ENCODE measurements around the gene JAM3.

JAM3 gene

GRCh38 chr11:134149371-134149770 is 80.5 kb downstream of the JAM3 start:
- H3K4me3 ChIP-seq (ENCODE audit: low read depth, low read length), result no peak overlapping the region
- TF ChIP-seq CTCF (IDR thresholded peaks at IDR 0.05; ENCODE audit: low read depth, low read length), result no peak
- in situ Hi-C loops (cut with HindIII; ENCODE audit: low sequenced_read_pairs), result no loop called here
- DNase-seq (ENCODE audit: low read depth, low spot score), result no peak

GRCh38 chr11:134150195-134150903 is 81.5 kb downstream of the JAM3 start:
- no peak overlapping the region for H3K4me3 ChIP-seq (ENCODE audit: low read depth, low read length)
- no peak for TF ChIP-seq CTCF (IDR thresholded peaks at IDR 0.05; ENCODE audit: low read depth, low read length)
- in situ Hi-C loops (cut with HindIII; ENCODE audit: low sequenced_read_pairs), result no loop called here
- DNase-seq (ENCODE audit: low read depth, low spot score), result no peak

- in situ Hi-C loops (cut with HindIII; ENCODE audit: low sequenced_read_pairs), result no loop called here
- no peak overlapping the region for H3K4me3 ChIP-seq (ENCODE audit: low read depth, low read length)
- no peak for TF ChIP-seq CTCF (IDR thresholded peaks at IDR 0.05; ENCODE audit: low read depth, low read length)
- no peak for DNase-seq (ENCODE audit: low read depth, low spot score)
Measured at GRCh38 chr11:134151083-134151747, 82.3 kb downstream of the JAM3 start.

- no peak overlapping the region for H3K4me3 ChIP-seq (ENCODE audit: low read depth, low read length)
- in situ Hi-C loops (cut with HindIII; ENCODE audit: low sequenced_read_pairs), result no loop called here
- DNase-seq (ENCODE audit: low read depth, low spot score), result no peak
- TF ChIP-seq CTCF (IDR thresholded peaks at IDR 0.05; ENCODE audit: low read depth, low read length), result no peak
Measured at GRCh38 chr11:134152696-134153095, 83.8 kb downstream of the JAM3 start.

- in situ Hi-C loops (cut with HindIII; ENCODE audit: low sequenced_read_pairs), result no loop called here
- H3K4me3 ChIP-seq (ENCODE audit: low read depth, low read length), result no peak overlapping the region
- DNase-seq (ENCODE audit: low read depth, low spot score), result no peak
- TF ChIP-seq CTCF (IDR thresholded peaks at IDR 0.05; ENCODE audit: low read depth, low read length), result no peak
Measured at GRCh38 chr11:134153147-134153905, 84.5 kb downstream of the JAM3 start.

- TF ChIP-seq CTCF (IDR thresholded peaks at IDR 0.05; ENCODE audit: low read depth, low read length), result no peak
- in situ Hi-C loops (cut with HindIII; ENCODE audit: low sequenced_read_pairs), result no loop called here
- no peak overlapping the region for H3K4me3 ChIP-seq (ENCODE audit: low read depth, low read length)
- DNase-seq (ENCODE audit: low read depth, low spot score), result no peak
Measured at GRCh38 chr11:134154441-134154840, 85.6 kb downstream of the JAM3 start.

Data from astrocyte of the spinal cord (primary cell).